HG02763 (cell line): ENCODE measurements around the gene IRX2.

Experiments
- ATAC-seq: cut with Tn5 transposase; IDR thresholded peaks from one replicate; pipeline ENCODE4 v1.9.1; 2021; ENCODE audit warnings: mild to moderate bottlenecking, moderate library complexity; ENCODE audit not compliant: unreplicated experiment

IRX2 gene

DNA sequence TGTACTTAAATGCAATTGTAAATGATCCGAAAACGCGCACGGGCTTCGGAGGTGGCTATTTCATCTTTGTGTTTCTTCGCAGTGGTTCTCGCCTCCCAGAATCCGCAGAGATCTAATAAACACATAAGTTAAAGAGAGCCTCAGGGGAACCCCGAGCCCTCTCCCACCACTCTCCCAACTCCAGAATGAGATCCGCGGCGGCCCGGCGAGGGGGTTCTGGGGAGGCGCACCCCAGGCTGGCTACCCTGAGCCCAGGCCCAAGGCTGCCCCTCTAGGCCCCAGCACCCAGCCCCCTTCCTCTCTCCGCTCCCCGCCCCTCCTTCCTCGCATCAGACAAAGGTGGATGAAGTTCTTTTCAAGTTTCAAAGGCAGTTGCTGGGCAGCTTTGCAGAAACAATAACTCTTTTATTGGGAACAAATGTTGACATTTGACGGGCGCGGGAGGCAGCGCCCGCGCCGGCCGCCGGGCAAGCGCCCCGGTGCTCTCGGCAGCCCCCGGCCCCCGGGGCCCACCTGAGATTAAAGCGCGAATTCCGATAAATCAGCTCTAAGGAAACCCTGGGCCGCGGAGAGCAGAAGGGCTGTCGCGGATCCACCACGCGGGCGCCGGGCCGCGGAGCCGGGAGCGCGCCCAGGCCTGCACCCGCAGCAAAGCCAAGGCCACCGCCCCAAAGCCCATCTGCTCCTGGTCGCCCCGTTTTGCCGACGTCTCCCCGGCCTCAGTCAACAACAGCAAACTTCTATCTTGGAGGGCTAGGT, 8.4 kb downstream of the IRX2 start:
- ATAC-seq = no peak

DNA sequence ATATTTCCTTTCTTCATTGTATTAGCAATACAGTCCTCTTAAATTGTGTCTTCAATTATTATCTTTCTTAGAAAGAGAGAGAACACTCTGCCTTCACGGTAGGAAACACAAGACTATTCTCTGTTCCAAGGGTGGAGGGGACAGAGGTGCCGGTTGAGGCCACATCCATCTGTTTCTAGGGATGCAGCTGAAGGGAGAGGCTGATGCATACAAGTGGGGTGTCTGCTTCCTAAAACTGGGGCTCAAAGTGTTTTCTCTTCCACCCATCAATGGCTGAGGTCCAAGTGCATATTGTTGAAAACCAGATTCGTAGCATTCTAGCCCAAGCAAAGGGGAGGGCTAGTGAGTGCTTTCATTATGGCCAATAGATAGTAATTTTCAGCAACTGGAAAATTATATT, 9.5 kb downstream of the IRX2 start:
- no peak for ATAC-seq

DNA sequence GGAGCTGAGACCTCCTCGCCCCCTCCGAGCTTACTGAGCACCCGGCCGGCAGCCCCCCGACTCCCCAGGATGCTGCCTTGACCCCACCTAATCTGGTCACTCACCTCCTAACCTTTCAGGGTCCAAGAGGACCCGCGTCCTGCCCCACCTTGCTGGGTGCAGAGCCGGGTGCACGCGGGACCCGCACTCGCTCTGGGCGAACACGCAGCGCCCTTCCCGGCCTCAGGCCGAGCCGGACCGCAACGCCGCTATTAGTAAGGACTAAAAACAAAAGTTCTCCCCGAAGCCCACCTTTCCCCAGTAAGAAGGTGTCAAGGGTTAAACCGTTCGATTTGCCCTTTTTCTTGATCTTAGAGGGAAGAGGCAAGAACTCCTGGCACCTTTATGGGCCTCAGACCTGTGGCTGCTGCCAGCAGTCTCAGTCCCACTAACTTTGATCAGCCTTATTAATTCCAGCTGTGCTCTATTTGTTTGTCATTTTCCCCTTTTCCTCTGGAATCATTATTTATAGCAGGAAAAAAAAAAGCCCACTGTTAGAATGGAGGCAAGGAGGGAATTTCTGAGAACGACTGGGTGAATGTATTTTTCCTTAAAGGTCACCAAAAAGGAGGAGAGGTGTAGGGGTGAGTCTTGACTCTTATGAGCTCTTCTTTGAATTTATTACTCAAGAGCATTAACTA, 10.5 kb downstream of the IRX2 start:
- ATAC-seq = no peak

DNA sequence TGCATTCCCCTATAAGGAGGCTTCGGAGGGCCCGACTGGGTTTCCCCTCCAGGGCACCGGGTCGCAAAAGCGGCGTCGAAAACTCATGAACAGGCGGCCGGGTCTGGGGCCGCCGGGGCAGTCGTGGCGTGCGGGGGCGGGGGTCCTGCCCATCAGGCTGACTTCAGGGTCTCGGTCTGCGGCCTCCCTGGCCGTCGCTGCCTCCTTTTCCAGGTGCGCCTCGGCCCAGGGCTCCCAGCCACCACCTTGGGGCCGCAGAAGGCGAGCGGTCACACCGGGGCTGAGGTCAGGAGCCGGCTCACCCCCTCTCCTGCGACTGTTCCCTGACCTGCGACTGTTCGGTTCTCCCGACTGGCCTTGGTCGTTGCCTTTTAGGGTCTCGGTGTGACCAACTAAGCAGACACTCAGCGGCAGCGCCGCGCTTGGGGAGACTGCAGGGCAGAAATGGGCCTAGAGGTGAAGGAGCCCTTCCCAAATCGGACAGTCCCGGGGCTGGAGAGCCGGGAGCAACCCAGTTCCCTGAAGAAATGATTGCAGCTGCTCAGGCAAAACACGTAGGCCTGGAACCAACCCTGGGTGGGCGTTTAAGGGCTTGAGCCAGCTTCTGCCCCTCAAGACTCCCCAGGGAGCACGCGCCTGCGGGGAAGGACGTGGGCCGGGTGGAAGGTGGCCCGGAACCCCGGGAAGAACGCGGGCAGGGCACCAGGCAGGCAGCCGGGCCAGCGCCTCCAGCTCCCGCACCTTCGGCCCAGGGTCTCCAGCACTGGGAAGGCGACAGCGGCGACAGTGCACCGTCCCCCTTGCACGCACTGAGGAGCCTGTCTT, 11.2 kb downstream of the IRX2 start:
- ATAC-seq = no peak

DNA sequence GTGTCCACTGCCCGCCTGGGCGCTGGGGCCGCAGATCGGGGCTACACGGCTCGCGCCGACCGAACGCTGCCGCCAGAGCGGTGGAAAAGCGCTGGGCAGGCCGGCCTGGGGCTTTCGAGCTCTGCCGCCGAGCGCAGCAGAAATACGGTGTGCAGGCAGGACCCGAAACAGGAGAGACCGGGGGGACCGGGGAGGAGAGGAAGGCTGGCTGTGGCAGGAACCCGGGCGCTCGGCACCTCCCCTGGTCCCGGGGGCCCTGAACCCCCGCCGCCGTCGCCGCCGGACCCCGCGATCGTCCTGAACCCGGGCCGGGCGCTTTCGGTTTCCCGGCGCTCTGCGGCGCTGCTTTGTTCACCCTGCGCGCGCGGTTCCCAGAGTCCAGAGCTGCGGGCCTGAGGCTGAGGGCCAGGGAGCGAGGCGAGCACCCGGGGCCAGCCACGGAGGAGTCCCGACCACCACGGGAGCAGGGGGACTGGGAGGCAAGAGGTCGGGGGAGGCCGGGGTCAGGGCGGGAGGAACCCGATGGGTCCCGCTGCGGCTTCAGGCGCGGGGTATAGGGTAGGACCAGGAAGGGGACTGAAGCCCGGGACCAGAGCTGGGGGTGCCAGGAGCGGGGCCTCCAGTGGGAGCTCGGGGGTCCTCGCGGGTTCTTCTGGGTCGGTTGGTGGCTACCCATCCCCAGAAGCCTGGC, 12.0 kb downstream of the IRX2 start:
- ATAC-seq = no peak

DNA sequence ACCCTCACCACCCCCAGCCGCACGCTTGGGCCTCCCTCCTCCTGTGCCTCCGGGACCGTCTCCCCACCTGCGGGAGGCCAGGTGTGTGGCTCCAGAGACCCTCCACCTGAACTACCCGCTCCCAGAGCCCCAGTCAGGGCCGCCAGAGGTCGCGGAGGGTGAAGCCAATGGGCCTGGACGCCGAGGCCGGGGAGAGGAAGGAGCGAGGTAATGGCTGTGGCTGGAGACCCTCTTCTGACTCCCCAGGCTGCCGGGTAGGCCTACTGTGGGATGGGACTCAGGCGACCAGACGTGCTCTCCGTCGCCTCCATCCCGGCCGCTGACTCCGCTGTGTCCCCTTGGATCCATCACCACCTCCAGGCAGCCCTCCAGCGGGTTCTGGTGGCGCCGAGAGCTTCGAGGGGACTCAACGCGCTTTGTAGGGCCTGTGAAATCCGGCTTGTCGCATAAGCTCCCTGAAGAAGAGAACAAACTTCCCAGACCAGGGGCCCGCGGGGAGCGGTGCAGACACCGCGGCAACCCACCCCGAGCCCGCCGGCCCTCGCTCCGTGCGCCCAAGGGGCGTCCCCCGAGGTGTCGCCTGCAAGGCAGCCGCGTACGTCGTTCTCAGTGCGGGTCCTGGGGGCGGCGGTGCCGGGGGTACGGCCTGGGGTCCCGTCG, 12.6 kb downstream of the IRX2 start:
- ATAC-seq = no peak

DNA sequence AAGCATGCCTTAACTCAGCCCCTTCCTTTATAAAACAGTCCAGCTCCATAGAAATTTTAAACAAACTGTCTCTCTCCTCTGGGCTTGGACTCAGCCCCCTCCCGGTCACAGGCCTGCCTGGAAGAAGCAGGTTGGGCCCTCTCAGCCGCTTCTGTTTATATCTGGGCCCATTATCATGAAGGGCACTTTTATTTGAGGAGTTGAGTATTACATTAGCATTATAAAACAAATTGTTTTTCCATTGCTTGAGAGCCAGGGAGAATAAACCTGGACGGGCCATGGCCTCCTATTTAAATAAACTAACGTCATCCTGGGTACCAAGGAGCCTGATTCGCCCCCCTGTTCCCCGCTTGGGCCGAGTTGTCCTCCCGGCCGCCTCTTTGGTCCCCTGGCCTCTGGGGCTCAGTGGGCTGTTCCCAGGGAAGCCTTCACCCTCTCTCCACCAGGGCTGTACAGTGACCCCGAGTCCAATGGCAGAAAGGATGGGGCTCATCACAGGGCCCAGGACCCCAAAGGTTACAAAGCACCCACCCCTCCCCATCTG, 13.2 kb downstream of the IRX2 start:
- ATAC-seq = no peak

DNA sequence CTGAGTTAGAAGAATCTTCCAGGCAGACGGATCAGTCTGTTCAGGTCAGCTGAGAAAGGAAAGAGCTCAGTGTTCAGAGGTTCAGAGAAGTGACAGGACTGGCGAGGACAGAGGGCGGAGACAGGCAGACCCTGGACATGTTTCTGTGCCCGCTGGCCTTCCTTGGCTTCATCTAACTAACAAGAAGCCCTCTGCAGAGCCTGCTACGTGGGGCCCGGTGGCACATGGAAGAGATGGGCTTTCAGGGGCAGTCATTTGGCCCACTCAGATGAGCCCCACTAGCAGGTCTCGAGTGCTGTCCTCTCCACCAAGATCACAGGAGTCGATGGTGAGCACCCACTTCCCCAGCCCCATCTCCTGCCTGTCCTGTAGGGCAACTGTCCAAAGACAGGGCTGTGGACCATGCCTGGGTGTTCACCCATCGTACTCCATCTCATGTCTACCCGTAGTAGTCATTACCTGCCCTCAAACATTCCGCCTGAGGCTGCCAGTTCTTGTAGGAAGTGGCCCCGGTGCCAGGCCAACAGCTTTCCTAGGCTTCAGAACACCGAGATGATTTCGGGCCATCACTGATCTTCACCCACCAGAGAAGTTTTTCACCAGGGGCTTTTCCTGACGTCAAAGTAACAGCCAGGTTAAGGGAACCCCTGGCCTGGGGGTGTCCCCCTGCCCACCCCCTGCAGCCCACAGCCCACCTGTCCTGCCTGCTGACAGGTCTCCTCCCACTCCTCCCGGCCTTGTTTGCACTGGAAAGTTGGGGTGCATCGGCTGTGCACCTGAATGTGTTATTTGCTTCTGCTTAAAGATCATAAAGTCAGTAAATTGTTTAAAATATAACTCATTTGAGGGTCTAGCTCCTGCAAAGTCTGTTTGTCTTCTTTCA, 14.0 kb downstream of the IRX2 start:
- ATAC-seq = no peak

DNA sequence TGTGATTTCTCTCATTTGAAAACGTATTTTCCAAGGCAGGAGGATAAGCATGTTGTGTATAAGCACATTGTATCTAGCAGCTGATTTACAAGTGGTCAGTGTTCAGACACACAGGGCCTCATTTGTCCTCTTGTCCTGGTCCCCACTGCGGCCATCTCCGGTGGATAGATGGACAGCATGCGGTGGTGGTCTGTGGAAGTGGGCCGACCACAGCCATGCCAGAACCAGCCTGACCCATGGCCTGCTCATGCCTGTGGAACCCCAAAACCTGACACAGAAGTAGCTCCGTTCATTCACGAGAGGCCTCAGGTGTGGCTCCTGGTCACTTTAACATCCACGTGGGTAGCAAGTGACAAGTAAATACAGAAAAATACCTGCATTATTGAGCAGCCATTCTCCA, 14.6 kb downstream of the IRX2 start:
- no peak for ATAC-seq

DNA sequence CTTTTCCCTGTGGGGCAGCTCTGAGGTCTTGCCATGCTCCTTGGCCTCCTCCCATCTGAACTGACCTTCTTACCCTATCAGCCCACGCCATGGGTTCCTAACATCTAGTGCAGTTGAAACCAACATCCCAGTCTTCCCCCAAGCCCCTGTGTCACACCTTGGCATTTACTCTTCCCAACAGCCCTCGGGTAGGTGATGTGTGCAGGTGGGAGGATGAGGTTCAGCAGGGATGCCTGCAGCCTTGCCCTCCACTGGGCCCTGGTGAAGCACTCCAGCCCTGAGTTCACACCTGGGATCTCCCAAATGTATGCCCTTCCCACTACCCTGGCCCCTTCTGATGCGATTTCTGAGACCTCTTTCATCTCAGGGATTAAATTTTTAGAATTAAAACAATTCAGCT, 15.5 kb downstream of the IRX2 start:
- ATAC-seq = no peak

DNA sequence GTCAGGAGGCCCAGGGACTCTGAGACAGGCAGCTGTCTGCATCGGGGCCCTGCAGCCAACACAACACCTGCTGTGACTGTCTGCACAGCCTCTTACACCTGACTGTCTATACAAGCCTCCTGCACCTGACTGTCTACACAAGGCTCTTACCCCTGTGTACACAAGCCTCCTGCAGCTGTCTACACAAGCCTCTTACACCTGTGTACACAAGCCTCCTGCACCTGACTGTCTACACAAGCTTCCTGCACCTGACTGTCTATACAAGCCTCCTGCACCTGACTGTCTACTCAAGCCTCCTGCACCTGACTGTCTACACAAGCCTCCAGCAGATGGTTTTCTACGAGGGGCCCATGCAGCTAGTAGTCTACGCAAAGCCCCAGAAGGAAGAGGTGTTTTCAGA, 18.6 kb downstream of the IRX2 start:
- no peak for ATAC-seq

DNA sequence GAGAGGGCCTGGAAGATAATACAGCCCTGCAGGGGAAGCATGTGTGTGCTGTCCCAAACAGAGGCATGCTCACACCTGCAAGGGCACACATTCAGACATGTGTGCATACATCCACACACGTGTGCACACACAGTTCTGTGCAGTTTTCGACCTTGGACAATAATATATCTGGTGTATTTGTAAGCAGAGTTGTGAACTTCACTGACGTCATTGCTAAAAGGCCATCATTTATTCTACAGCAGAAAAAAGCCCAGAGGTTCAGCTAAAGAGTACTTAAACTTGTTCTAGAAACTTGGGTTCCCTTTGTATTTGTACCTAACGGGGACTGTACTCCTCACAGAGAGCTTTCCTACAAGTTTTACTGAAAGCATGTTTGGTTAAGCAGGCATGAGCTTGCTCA, 19.5 kb downstream of the IRX2 start:
- no peak for ATAC-seq

DNA sequence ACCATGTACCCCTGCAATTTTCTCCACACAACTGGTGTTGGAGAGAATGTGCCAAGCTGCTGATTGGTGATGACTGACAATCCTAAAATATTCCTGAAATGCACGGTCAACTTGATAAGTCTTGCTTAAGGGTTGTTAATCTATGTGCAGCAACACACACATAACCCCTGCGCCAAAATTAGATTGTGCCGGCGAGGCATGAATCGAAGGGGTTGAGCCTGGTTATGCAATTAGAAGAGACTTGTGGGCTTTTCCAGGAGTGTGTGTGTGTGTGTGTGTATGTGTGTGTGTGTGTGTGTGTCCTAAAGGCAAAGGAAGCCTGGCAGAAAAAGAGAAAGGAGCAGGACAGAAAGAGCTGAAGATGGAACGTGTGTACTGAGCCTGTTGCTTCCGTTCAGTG, 22.3 kb downstream of the IRX2 start:
- no peak for ATAC-seq

DNA sequence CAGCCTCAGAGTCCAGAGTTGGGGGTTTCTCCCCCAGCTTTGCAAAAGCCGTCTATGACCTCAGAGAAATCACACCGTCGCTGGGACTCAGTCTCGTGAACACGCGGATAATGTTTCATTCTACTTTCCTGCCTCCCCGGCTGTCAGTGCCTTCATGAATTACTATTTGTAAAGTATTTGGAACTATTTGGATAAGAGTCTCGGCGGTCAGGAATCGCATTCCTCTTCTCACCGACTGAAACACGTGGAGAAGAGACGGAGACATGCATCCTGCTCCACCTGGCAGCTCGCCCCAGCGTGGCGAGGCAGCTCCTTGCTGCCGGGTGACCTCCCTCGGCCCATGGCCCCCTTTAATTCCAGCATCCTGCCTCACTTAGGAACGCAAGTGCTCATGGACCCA, 23.9 kb downstream of the IRX2 start:
- ATAC-seq = no peak

DNA sequence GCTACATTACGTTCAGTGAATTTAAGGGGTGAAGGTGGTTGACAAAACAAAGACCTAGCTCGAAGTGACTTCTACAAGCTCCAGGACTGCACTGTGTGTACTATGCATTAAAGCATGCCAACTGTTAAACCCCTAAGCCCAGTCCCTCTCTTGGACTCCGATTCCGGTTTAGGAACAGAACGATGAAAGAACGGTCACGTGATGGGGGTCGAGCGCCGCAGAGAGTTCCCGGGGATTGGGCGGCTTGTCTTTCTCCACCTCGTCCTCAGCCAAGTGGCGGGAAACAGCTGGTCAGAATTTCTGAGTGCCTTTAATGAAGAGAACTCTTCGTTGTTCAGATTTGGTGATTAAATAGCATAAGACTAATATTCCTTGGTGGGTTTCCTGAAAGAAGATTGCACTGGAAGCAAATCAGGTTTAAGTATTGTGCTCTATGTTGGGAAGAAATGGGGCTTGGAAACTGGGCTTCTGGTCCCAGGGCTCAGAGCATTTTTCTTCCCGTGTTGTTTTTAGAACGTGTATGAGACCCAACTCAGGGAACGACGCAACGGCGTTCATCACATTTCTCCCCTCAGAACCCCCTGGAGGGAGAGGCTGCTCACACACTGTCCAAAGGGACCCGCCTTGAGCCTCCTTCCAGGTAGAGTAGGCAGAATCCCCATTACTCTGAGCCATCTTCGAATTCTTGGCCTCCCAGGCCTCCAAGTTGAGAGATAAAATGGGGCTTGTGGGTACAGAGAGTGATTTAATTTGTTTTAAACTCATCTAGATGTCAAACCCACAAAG, 25.3 kb downstream of the IRX2 start:
- no peak for ATAC-seq

DNA sequence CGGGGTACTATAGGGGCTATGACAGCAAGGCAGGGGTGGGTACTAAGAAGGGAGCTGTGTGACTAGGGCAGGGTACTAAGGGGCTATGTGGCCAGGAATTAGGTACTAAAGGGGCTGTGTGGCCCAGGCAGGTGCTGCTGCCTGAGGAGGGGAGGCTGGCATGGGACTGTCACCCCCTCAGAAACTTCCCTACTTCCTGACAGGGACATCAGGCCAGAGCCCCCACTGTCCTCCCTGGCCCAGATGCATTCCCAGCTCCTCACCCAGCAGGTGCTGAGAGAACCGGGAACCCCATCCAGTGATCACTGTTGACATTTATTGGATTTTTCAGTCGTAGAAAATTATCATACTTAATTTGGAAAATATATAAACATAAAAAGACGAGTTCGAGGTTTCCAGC, 26.6 kb downstream of the IRX2 start:
- ATAC-seq = no peak

DNA sequence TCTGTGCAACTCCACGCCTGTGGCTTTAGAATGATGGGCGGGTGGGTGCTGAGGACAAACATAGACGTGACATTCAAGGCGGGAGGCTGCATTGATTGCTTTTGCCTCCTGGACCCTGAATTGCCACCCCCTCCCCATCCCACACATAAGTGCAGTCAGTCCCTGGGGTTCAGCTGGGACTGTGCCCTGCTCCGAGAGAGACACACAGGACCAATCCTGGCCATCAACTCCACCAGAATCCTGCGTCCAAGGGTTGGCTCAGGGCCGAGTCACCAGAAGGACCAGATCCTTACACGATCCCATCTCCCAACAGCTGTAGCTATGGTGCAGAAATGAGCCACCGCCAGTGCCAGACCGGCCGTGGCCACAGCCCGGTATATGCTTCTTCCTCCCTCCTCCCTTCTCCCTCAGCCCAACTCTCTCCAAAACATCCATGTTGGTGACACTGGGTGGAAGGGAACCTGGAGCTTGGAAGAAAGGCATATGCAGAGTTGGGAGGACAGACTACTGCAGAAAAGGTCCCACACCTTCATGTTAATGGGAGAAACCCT, 27.4 kb downstream of the IRX2 start:
- ATAC-seq = no peak

DNA sequence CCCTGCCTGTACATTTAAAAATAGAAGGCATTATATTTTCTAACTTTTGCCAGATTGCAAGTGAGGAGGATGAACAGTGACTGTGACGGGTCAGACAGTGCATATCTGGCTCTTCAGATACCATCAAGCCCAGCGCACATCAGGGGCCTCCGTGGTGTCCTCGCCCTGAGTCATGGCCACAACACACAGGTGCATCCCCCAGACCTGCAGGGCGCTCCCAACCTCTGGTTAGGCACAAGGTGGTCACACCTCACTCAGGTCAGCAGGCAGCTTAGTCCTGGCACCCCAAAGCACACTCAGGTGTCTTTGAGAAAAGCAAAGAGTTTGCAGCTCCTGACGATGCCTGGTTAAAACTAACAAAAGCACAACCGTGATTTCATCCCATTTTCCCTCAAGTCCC, 28.6 kb downstream of the IRX2 start:
- no peak for ATAC-seq
